ENCODE results near the gene RFTN1.

DNA sequence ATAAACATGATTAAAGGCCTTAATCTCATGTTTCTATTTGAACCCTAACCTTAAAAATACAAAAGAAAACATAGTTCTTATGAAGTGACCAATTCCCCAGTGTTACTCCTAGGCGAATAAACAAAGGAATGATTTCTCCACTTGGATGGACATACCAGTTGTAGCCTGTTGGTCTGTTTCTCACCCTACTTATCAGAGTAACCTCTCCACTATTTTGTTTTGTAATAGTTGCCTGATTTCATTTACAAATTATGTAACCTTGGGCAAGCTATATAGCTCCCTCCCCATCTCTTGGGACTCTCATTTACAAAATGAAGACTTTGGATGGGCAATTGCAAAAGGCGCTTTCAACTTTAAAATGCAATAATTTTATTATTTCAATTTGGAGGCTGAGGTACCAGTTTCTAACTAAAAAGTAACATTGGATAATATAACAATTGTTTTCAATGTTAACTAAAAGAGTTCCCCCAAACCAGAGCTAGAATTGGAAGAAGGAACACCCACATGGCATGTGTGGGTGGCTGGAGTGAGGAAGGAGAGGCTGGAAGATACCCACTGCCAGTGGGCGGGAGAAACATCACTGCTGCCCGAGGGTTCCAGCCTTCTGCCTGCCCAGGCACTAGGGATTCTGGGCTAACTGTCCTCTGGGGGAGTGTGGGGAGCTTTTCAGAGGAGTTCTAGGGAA, 74.2 kb downstream of the RFTN1 start:
- TF ChIP-seq POLR2A (IDR thresholded peaks at IDR 0.05), result no peak
- TF ChIP-seq, protein P1, sequence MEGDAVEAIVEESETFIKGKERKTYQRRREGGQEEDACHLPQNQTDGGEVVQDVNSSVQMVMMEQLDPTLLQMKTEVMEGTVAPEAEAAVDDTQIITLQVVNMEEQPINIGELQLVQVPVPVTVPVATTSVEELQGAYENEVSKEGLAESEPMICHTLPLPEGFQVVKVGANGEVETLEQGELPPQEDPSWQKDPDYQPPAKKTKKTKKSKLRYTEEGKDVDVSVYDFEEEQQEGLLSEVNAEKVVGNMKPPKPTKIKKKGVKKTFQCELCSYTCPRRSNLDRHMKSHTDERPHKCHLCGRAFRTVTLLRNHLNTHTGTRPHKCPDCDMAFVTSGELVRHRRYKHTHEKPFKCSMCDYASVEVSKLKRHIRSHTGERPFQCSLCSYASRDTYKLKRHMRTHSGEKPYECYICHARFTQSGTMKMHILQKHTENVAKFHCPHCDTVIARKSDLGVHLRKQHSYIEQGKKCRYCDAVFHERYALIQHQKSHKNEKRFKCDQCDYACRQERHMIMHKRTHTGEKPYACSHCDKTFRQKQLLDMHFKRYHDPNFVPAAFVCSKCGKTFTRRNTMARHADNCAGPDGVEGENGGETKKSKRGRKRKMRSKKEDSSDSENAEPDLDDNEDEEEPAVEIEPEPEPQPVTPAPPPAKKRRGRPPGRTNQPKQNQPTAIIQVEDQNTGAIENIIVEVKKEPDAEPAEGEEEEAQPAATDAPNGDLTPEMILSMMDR (IDR thresholded peaks at IDR 0.05), result no peak

All from heart left ventricle (tissue), 13 donors.